CD4-positive, alpha-beta T cell treated with Interleukin-2 at 100 ng/mL for 4 hours (primary cell): Measurements from ENCODE around the gene SEMA5B.

Experiments
- DNase-seq: peaks from one replicate; pipeline ENCODE4 v3.0.0-alpha.2; 2020; ENCODE audit warnings: low spot score

SEMA5B gene

GRCh38 chr3:123054931-123055330 is 27.4 kb upstream of the SEMA5B start:
- DNase-seq: no peak

- DNase-seq: no peak
Observed at GRCh38 chr3:123054109-123054778, 26.7 kb upstream of the SEMA5B start.

GRCh38 chr3:123053107-123053506 is 25.5 kb upstream of the SEMA5B start:
- DNase-seq: no peak

GRCh38 chr3:123050666-123051065 is 23.1 kb upstream of the SEMA5B start:
- DNase-seq: no peak

GRCh38 chr3:123048480-123049237 is 21.1 kb upstream of the SEMA5B start:
- DNase-seq: no peak

GRCh38 chr3:123047062-123047319 is 19.4 kb upstream of the SEMA5B start:
- DNase-seq: no peak

GRCh38 chr3:123046262-123047061 is 18.9 kb upstream of the SEMA5B start:
- DNase-seq: no peak

GRCh38 chr3:123044981-123045763 is 17.6 kb upstream of the SEMA5B start:
- DNase-seq: no peak

- DNase-seq: no peak
Observed at GRCh38 chr3:123042413-123042812, 14.8 kb upstream of the SEMA5B start.

- DNase-seq: no peak
Observed at GRCh38 chr3:123039178-123039577, 11.6 kb upstream of the SEMA5B start.

- DNase-seq: no peak
Observed at GRCh38 chr3:123038751-123039150, 11.2 kb upstream of the SEMA5B start.

- DNase-seq: no peak
Observed at GRCh38 chr3:123037015-123037375, 9.4 kb upstream of the SEMA5B start.

- no peak for DNase-seq
Observed at GRCh38 chr3:123036352-123037014, 8.9 kb upstream of the SEMA5B start.

- DNase-seq: no peak
Observed at GRCh38 chr3:123034996-123035395, 7.4 kb upstream of the SEMA5B start.

- DNase-seq: no peak
Observed at GRCh38 chr3:123034120-123034519, 6.6 kb upstream of the SEMA5B start.

GRCh38 chr3:123032057-123032456 is 4.5 kb upstream of the SEMA5B start:
- no peak for DNase-seq

- DNase-seq: no peak
Observed at GRCh38 chr3:123031051-123031450, 3.5 kb upstream of the SEMA5B start.

GRCh38 chr3:123028233-123028828 is 768 bp upstream of the SEMA5B start:
- DNase-seq: peak; percentile 37

- DNase-seq: no peak
Observed at GRCh38 chr3:123026565-123027291, 835 bp downstream of the SEMA5B start.

- no peak for DNase-seq
Observed at GRCh38 chr3:123025642-123026521, 1.7 kb downstream of the SEMA5B start.
